Measurements from ENCODE around the gene WNK4. TPM values are rescaled to one million over a fixed set of nuclear protein-coding genes. Genes with fewer than 3 reads are reported as not detected.

Gene WNK4
- total RNA-seq, 4 donors from 2014 or later, result under 0.01 to 1.7 (median 0.34) TPM; not detected in 1

DNA sequence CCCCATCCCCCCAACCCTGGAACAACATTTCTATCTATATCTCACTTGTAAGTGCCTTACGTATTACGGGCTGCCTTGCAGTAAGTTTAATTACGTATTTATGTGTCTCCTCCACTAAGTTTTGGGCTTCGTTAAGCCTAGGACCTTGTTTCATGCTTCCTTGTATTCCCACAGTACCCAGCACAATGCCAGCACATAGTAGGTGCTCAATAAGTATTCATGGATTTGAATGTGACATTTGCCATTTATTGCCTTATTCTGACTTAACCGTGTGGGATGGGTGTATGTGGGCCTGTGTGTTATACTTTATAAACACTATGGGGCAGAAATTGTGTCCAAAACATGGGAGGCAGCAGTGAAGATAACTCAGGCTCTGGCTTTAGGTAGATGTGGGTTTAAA, 12.1 kb downstream of the WNK4 start:
- Histone ChIP-seq H3K36me3 (no peaks in the 10 kb centered on the region), H3K4me1 (peaks cover 0 to under 1% of the 10 kb centered on the region in 2 donors), H3K27me3 (no peaks in the 10 kb centered on the region), H3K9me3 (no peaks in the 10 kb centered on the region), H3K4me3 (no peak overlapping the region), H3K27ac (no peak overlapping the region)
- intact Hi-C loops (cut with DNase I; ENCODE audit: low total_unique reads), result no loop called here
- no peak for TF ChIP-seq CTCF (IDR thresholded peaks at IDR 0.05)
- no peak for TF ChIP-seq POLR2A (IDR thresholded peaks at IDR 0.05)
- DNase-seq, result no peak

GRCh38 chr17:42795061-42795460, 14.7 kb downstream of the WNK4 start:
- Histone ChIP-seq H3K27ac (no peak overlapping the region), H3K27me3 (no peaks in the 10 kb centered on the region), H3K4me3 (no peak overlapping the region), H3K9me3 (no peaks in the 10 kb centered on the region), H3K36me3 (no peaks in the 10 kb centered on the region), H3K4me1 (peaks cover 0 to 4% of the 10 kb centered on the region in 2 donors)
- TF ChIP-seq CTCF (IDR thresholded peaks at IDR 0.05) (no peak), POLR2A (IDR thresholded peaks at IDR 0.05) (no peak)
- no peak for DNase-seq
- intact Hi-C loops (cut with DNase I; ENCODE audit: low total_unique reads), result no loop called here

DNA sequence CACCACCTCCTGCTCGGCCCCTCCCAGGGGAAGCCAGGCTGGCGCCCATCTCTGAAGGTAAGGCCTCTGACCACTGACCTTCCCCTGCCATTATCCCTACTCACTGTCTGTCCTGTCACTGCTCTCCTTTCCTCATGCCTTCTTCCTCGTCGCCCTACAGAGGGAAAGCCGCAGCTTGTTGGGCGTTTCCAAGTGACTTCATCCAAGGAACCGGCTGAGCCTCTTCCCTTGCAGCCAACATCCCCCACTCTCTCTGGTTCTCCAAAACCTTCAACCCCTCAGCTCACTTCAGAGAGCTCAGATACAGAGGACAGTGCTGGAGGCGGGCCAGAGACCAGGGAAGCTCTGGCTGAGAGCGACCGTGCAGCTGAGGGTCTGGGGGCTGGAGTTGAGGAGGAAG, 15.1 kb downstream of the WNK4 start:
- TF ChIP-seq POLR2A (IDR thresholded peaks at IDR 0.05) (no peak), CTCF (IDR thresholded peaks at IDR 0.05) (no peak)
- no peaks in the 10 kb centered on the region for H3K9me3 ChIP-seq
- H3K36me3 ChIP-seq, result no peaks in the 10 kb centered on the region
- no peak overlapping the region for H3K4me3 ChIP-seq
- intact Hi-C loops (cut with DNase I; ENCODE audit: low total_unique reads), result no loop called here
- H3K27me3 ChIP-seq, result no peaks in the 10 kb centered on the region
- H3K4me1 ChIP-seq, result peaks cover 0 to 4% of the 10 kb centered on the region in 2 donors
- DNase-seq, result no peak
- no peak overlapping the region for H3K27ac ChIP-seq

DNA sequence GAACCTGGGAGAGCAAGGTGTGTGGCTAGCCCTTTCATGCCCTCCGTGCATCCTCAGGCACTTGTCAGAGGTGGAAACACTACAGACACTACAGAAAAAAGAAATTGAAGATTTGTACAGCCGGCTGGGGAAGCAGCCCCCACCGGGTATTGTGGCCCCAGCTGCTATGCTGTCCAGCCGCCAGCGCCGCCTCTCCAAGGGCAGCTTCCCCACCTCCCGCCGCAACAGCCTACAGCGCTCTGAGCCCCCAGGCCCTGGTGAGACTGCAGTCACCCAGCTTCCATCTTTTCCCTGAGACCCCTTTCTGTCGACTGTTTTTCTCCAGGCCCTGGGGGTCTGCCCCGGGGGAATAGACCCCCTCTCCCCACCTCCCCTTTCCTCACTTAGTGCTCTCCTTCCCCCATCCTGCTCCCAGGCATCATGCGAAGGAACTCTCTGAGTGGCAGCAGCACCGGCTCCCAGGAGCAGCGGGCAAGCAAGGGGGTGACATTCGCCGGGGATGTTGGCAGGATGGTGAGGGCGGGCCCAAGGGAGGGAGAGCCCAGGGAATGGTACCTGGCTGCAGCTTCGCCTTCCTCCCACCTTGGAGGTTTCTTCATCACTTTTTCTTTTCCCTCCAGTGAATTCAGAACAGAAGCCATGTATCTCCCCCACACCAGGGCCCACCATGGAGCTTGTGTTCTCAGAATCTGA, 15.8 kb downstream of the WNK4 start:
- intact Hi-C loops (cut with DNase I; ENCODE audit: low total_unique reads), result no loop called here
- Histone ChIP-seq H3K9me3 (no peaks in the 10 kb centered on the region), H3K27ac (no peak overlapping the region), H3K4me3 (no peak overlapping the region), H3K36me3 (no peaks in the 10 kb centered on the region), H3K4me1 (peaks cover 0 to 4% of the 10 kb centered on the region in 2 donors), H3K27me3 (no peaks in the 10 kb centered on the region)
- TF ChIP-seq POLR2A (IDR thresholded peaks at IDR 0.05) (no peak), CTCF (IDR thresholded peaks at IDR 0.05) (no peak)
- DNase-seq, result no peak

DNA sequence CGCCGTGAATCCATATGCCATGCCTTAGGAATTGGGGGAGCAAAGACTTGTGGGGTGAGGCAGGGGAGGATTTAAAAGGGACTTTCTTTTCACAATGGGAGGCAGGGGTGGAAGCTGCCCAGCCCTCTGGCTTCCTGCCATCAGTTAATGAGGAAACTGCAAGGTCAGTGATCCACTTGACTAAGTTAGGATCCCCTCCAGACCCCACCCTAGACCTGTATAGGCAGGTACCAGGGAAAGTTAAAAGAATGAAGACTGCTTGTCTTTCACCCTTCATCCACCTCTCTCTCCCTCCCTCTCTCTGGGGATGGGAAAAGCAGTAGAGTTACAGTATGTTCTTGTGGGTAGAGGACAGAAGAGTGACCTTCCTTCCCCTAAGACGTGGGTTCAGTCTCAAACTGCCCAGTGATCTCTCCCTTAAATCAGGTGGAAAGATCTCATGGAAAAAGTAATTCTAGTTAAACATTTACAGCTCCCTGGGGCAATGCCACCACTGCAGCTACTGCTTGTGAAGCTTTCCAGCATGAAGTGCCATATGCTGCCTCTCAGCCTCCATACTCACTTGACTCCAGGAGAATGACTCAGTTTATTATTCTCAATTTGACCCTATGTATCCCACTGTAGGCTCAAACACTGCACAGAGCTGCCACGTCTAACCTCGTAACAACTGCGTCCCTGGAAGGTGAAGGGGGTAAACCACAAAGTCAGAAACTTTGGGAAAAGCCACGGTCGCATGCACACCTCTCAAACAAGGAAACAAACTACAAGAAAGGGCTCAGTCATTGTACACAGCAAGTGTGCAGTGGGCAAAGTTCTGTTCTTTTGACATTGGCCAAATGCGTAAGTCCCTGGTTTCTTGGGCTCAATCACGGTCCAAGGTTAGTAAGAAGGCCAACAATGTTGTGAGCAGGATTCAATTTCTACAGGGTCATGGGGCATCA, 16.9 kb downstream of the WNK4 start:
- H3K4me1 ChIP-seq, result peaks cover 0 to 4% of the 10 kb centered on the region in 2 donors
- TF ChIP-seq CTCF (IDR thresholded peaks at IDR 0.05) (no peak), POLR2A (IDR thresholded peaks at IDR 0.05) (no peak)
- H3K36me3 ChIP-seq, result no peaks in the 10 kb centered on the region
- H3K27me3 ChIP-seq, result no peaks in the 10 kb centered on the region
- H3K9me3 ChIP-seq, result no peaks in the 10 kb centered on the region
- no peak overlapping the region for H3K27ac ChIP-seq
- peak overlapping the region; percentile 76 to 86 for H3K4me3 ChIP-seq
- no peak for DNase-seq
- intact Hi-C loops (cut with DNase I; ENCODE audit: low total_unique reads), result no loop called here

Measured in uterus (tissue), 4 donors.